Neural cell (in vitro differentiated cells): ENCODE data around the gene ITGAD.

Experiments used
- CTCF ChIP-seq: fragments of 450-650 bp; IDR thresholded peaks from 2 replicates; pipeline ENCODE4 v1.5.1; 2014; ENCODE audit warnings: antibody characterized with exemption, mild to moderate bottlenecking, moderate library complexity; ENCODE audit not compliant: poor library complexity, severe bottlenecking
- EP300 ChIP-seq: fragments of 450-650 bp; conservative IDR thresholded peaks from 2 replicates; pipeline ENCODE4 v1.6.1; 2014; ENCODE audit warnings: antibody characterized with exemption, mild to moderate bottlenecking, moderate library complexity; ENCODE audit not compliant: poor library complexity, severe bottlenecking
- EZH2 ChIP-seq: fragments of 200-600, 300-800 bp; shearing (Covaris generic), sonication (generic); IDR thresholded peaks from 2 replicates; pipeline ENCODE4 v1.6.1; 2014; ENCODE audit warnings: antibody characterized with exemption, low read length, borderline replicate concordance, mild to moderate bottlenecking; ENCODE audit not compliant: insufficient read depth, poor library complexity, severe bottlenecking
- SMC3 ChIP-seq: fragments of 450-650 bp; conservative IDR thresholded peaks from 2 replicates; pipeline ENCODE4 v1.6.1; 2014; ENCODE audit warnings: antibody characterized with exemption, mild to moderate bottlenecking, moderate library complexity; ENCODE audit not compliant: poor library complexity
- TAF1 ChIP-seq: IDR thresholded peaks from 2 replicates; pipeline ENCODE4 v1.6.1; 2012; ENCODE audit warnings: low read depth

GRCh38 chr16:31385680-31386079 lies 7.5 kb upstream of the ITGAD start:
- TF ChIP-seq CTCF (no peak), TAF1 (no peak), SMC3 (no peak), EP300 (no peak), EZH2 (no peak)
